Measurements from ENCODE around the gene RFC2.

DNA sequence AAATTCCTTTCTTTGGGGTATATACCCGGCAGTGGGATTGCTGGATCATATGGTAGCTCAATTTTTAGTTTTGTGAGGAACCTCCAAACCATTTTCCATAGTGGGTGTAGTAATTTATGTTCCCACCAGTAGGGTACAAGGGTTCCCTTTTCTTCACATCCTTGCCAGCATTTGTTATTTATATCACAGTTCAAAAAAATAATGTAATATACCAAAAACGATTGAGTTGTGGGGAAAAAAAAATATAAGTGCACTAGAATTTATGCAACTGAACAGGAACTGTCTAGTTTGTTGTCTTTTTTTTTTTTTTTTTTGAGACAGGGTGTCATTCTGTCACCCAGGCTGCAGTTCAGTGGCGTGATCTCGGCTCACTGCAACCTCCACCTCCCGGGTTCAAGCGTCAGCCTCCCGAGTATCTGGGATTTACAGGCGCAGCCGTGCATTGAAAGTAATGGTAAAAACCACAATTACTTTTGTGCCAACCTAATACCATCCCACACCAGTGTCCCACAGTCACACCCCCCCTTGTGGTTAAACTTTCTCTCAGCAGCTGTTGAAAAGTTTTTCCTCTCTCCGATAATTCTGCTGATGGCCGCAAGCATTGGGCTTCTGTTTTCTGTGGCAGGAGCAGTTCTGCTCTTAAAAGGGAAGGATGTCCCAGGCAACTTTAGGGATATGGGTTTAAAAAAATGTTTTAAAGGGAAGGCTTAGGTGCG is 51.2 kb downstream of the RFC2 start:
- TF ChIP-seq, protein P1, sequence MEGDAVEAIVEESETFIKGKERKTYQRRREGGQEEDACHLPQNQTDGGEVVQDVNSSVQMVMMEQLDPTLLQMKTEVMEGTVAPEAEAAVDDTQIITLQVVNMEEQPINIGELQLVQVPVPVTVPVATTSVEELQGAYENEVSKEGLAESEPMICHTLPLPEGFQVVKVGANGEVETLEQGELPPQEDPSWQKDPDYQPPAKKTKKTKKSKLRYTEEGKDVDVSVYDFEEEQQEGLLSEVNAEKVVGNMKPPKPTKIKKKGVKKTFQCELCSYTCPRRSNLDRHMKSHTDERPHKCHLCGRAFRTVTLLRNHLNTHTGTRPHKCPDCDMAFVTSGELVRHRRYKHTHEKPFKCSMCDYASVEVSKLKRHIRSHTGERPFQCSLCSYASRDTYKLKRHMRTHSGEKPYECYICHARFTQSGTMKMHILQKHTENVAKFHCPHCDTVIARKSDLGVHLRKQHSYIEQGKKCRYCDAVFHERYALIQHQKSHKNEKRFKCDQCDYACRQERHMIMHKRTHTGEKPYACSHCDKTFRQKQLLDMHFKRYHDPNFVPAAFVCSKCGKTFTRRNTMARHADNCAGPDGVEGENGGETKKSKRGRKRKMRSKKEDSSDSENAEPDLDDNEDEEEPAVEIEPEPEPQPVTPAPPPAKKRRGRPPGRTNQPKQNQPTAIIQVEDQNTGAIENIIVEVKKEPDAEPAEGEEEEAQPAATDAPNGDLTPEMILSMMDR (IDR thresholded peaks at IDR 0.05), result peak in 5 of 6 experiments; percentile 10 to 45 (median 24)
- TF ChIP-seq POLR2A (IDR thresholded peaks at IDR 0.05) (no peak), POLR2AphosphoS5 (IDR thresholded peaks at IDR 0.05) (no peak)

Data from upper lobe of left lung (tissue), 4 donors.